Stimulated activated CD8-positive, alpha-beta memory T cell treated with anti-CD3 and anti-CD28 coated beads, Interleukin-12 subunit alpha, Interleukin-12 subunit beta, amount 100 ng/mL, for 24 hours (primary cell): Measurements from ENCODE around the gene DAZAP1.

Experiments used
- DNase-seq: peaks from one replicate; pipeline ENCODE4 v3.0.0-alpha.2; 2020; ENCODE audit errors: extremely low read depth

Gene DAZAP1

DNA sequence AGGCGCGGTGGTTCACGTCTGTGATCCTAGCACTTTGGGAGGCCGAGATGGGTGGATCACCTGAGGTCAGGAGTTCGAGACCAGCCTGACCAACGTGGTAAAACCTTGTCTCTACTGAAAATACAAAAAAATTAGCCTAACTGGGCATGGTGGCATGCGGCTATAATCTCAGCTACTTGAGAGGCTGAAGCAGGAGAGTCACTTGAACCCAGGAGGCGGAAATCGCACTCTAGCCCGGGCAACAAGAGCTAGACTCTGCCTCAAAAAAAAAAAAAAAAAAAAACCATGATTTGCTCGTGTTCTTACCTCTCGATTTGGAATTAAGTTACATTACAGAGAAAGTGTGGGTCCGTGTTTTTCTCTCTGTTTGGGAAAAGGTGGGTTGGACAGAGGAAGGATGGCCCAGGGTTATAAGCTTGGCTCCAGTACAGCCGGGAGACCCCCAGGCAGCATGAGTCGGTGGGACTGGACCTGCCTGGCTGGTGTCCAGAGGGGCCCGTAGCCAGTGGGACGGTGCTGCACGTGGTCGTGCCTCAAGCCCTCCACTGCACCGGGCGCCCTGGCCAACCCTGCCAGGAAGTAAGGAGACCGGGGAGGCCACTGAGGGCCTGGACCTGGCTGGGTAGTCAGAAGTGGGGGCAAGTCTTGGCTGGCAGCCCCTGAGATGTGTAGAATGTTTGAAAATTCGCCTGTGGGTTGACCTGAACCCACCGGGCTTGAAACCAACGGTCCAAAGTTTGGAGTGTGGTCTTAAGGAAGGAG is 34.5 kb downstream of the DAZAP1 start:
- no peak for DNase-seq

DNA sequence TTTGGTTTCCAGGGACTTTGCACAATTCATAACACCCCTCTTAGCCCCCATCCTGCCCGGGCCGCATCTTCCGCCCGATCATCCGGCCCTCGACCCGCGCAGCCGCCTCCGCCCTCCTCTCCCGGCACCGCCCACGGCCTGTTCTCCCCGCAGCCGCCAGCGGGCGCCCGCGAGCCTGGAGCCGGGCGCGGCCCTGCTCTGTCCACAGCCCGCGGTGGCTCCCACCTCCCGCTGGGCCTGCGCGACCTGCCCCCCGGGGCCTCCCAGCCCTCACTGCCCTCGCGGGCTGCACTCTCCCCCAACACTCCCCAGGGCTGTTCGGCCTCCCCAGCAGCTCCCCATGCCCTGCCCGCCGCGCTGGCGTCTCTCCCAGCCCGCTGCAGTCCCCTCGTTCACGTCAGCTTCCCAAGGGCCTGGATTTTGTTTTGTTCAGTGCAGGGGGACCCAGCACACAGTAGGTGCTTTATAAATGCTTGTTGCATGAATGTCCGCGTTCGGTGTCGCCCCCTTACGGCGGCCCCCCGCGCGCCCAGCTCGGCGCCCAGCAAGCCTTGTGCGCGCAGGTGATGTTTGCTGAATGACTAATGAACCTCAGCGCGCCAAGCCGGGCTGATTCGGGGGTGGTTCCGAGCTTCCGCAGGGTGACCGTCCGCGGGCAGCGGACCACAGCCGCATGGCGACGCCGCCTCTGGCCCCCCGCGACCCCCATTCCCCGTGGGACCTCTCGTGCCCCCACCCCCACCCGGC is 38.0 kb downstream of the DAZAP1 start:
- DNase-seq = peak; percentile 46

DNA sequence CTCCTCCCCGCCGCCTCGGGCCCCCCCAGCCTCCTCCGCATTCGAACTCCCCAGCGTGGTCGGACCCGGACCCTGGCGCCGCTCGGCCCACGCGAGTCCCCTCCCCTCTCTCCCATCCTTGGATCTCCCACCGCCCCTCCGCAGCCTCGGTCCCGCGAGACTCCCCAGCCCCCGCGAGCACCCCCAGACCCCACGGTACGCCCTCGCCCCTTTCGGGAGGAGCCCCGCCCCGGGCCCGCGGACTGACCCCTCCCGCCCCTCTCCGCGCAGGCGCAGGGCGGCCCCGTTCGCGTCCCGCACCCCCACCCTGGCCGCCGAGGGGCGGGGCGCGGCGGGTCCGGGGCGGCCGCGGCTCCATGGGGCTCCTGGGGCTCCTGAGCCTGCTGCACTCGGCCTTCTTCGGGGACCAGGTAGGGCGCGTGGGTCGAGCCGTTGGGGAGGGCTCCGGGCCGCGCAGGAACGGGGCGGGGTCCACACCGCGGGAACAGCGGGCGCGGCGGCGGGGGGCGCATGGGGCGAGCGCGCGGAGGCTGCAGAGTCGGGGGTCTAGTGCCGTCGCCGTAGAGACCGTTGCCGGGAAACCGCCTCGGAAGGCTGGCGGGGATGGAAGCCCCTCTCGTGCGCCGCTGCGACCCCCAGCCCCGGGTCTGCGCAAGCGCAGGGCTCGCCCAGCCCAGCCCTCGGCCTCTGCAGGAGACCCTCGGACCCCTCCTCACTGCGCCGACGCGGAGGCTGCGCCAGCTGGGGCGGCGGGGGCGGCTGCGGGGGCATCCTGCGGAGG is 38.7 kb downstream of the DAZAP1 start:
- DNase-seq = no peak

DNA sequence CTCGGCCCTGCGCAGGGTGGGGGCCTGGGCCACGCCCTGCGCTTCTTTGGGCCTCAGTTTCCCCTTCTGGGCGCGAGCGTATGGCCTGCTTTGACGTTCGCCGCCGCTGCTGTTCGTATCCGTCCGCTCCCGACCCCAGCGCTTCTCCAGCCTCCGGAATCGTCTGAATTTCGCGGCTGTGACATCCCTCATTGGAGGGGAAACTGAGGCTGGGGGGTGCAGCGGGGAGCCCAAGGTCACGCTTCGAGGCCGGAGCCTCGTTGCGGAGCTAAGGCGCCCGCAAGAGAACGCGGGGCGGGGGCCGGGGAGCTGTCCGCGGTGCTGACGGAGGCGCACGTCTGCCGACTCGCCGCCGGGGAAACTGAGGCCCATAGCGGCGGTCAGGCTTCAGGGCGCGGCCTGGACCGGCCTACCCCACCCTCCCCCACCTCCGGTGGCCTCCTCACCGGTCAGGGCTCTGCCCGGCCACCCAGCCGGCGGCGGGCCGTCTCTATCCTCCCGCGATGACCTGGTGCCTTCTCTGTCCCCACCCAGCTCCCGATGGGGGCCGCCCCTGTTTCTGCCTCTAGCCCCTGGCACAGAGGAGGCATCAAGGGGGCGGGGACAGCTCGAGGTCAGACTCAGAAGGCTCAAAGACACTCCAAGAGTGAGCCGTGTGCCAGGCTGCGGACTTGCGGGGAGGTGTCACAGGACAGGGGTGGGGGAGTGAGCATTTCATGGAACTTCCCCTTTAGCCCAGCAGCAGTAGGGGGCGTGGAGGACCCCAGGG is 39.5 kb downstream of the DAZAP1 start:
- no peak for DNase-seq

DNA sequence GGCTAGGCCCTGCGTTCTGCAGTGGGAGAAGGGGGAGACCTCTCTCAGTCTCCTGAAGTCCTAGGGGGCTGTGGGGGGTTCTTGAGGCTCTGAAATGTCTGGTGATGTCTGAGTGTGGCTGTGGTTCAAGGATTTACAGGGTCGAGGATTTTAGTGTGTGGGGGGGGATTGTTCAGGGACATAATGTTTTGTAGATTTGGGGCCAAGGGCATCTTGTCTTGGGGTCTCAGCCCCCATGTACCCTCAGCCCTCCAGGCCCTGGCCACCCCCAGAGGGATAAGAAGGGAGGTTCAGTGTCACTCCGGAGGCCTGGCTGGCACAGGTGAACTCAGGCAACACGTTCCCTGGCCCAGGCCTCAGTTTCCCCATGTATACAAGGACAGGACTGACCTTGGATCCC is 40.1 kb downstream of the DAZAP1 start:
- no peak for DNase-seq

DNA sequence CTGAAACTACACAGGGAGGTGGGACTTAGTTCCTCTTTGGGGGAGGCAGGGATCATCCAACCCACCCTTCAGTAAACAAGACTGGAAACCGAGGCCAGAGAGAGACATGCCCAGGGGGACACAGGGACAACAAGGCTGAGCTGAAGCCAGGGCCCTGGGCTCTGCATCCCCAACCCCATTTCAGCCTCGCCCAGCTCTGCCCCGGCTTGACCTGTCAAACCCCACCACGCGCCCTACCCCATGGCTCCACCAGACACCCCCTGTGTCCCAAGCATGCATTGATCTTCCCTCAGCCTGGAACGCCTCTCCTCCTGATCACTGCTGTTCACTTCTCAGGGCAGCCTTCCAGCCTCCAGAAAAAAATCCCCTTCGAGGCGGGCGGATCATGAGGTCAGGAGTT is 40.6 kb downstream of the DAZAP1 start:
- DNase-seq = no peak

DNA sequence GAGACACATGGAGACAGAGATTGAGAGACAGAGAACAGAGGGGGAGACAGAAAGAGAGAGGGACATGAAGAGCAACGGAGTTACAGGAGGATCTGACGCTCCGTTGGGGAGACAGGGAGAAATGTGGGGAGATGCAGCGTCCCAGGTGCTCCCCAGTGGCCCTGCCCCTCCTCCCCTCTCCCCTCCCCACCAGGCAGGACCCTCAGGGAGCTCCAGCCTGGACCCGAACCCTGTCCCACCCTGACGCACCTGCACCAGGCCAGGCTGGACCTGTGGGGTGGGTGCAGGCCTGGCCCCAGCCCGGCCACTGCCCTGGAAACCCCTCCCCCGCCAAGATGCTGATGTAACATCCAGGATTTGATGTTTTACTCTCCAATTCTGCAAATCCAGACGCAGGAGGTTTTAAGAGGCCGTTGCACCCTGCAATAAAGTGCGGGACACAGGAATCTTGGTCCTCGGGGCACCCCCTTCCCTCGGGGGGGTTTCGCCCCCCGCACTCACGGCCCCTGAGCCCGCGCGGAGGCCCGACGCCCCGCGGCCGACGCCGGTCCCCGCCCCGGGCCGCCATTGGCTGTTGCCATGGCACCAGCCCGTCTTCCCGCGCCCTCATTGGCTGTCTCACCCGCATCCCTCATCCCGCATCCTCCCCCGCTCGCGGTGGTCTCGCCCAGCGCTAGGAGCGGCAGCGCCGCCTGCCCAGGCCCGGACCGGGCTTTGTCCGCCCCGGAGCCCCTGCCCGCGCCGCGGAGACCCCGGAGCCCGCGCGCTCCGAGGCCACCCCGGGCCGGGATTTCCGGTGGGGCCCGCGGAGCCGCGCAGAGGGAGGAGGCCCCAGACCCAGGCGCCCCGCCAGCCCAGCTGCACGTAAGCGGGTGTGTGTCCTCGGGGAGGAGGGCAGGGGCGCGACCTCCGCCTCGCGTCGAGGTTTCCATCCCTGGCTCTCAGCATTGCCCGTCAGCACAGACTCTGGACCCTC is 42.4 kb downstream of the DAZAP1 start, which contains the start of gene APC2:
TSS of gene APC2 (plus strand) at position 655 of the 976 bp plus-strand sequence. CDS start 2,881 bp downstream, outside the sequence.
- DNase-seq = no peak

DNA sequence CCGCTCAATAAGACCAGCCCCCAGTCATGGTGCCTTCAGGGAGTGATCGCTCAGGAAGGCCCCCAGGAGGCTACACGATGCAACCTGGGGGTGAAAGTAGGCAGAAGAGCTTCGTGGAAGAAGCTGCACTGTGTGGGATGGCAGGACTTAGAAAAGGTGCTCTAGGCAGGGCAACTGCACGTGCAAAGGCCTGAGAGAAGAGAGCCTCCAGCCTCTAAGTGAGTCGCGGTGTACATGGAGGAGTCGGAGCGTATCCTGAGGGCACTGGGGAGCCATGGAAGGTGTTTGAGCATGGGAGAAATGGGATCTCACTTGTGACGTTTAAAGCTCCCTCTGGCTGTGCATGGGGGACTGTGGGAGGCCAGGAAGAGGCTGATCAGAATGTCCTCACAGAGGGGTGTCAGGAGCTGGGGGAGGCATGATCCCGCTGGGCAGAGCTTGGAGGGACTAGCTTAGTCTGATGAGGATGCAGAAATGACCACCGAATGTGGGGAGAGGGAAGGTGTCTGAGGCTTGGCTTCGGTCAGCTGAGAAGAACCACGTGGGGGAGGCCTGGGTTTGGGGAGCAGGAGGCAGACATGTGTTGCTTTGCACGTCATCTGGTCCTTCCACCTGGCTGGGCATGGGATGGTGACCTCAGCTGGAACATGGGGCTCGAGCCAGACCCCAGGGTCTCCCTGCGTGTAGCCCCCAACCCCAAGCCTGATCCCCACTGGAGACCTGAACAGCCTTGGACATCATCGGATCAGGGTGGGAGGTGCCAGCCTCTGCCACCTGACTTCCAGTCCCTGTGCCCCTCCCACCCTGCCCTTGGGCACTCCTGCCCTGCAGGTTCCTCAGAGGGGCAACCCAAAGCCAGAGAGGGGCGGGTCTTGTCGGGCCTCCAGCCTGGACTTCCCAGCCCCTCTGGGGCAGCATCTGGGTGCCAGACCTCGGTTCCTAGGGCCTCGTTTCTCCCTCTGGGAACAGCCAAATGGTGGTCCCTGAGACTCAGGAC is 43.6 kb downstream of the DAZAP1 start:
- DNase-seq = no peak

DNA sequence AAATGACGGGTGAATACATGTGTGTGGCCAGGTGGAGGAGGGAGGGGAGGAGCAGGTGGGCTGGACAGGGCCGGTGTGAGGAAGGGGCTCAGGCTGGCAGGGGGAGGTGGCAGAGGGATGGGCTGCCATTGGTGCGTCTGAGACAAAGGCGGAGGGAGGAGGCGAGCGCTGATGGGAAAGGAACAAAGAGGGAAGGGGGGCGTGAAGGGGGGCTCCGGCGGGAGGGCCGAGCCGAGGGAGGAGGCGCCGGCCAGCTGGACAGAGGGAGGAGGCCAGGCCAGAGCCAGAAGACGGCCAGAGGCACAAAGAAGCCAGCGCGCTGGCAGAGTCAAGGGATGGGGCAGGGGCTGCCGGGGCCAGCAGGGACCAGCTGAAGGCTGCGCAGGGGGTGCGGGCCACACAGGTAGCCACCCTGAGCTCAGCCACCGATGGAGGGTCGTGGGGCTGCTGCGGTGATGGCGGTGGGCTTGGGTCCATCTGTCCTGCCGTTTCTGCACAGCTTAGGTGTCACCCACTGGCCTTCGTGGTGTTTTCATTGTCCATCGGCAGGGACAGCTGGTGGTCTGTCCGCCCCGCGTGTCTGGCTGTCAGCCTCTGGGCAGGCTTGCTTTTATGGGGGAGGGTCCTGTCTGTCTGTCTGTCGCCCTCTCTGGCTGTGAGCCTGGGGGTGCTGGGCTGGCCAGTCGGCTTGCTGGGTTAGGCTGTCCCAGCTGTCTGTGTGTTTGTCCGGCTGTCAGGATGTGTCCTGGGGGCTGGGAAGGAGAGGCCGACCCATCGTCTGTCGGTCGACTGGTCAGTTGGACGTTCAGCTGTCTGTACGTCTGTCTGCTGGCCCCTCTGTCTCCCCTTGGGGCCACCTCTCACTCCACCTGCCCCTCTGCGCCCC is 44.8 kb downstream of the DAZAP1 start:
- DNase-seq = no peak

DNA sequence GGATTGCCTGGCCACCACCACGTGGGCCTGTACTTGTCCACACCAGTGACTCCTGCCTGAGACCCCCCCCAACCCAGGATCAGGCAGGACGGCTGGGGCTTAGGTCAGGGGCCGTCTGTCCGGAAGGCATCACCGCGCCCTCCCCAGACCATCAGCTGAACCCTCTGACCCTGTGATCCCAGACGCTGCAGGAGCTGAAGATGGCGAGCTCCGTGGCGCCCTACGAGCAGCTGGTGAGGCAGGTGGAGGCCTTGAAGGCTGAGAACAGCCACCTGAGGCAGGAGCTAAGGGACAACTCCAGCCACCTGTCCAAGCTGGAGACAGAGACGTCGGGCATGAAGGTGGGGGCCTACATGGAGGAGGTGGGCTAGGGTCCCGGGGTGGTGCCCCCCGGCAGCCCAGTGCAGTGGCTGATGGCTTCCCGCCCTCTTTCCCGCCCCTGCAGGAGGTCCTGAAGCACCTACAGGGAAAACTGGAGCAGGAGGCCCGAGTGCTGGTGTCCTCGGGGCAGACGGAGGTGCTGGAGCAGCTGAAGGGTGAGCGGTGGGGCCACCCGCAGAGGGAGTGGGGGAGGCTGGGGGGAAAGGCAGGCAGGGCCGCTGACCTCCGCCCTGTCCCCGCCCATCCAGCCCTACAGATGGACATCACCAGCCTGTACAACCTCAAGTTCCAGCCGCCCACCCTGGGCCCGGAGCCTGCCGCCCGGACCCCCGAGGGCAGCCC is 45.6 kb downstream of the DAZAP1 start:
- DNase-seq = no peak

DNA sequence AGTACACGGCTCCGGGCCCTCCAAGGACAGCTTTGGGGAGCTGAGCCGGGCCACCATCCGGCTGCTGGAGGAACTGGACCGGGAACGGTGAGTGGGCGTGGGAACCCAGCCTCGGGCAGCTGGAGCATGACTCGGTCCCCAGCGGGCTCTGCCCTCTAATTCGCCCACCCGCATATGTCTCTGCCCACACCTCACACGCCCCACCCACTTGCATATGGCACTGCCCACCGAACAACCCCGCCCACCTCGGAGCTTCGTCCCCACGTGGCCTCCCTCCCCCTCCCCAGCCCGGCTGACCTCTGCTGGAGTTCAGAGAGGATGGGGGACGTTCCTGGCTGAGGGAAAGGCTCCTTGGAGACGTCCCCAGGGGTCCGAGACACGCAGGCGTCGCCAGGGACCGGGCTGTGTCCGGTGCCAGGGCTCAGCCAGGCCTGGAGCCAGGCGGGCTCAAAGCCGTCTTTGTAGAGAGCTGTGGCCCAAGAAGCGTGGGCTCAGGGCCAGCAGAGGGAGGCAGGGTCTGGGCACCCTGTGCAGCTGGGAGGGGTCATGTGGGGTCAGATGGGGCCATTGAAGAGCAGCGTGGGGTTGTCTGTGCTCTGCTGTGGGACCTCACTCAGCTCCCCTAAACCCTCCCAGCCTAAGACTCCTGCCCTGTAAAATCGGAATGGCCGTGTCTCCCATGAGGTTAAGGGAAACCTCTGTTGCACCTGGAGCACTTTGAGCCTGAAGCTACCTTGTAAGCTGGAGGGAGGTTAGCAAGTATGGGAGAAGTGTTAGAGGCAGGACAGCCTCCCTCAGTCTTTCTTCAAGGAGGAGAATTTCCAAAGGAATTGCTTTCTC is 46.4 kb downstream of the DAZAP1 start:
- no peak for DNase-seq

DNA sequence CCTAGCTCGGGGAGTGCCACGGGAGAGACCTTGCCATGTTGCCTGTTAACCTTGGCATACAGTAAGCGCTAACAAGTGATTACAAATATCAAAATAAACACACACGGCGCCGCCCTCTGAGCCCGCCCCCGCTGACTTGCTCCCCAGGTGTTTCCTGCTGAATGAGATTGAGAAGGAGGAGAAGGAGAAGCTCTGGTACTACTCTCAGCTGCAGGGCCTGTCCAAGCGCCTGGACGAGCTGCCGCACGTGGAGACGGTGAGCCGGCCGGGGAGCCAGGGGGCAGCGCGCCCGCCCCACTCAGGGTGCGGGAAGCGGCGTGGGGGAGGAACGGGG is 47.6 kb downstream of the DAZAP1 start:
- no peak for DNase-seq

DNA sequence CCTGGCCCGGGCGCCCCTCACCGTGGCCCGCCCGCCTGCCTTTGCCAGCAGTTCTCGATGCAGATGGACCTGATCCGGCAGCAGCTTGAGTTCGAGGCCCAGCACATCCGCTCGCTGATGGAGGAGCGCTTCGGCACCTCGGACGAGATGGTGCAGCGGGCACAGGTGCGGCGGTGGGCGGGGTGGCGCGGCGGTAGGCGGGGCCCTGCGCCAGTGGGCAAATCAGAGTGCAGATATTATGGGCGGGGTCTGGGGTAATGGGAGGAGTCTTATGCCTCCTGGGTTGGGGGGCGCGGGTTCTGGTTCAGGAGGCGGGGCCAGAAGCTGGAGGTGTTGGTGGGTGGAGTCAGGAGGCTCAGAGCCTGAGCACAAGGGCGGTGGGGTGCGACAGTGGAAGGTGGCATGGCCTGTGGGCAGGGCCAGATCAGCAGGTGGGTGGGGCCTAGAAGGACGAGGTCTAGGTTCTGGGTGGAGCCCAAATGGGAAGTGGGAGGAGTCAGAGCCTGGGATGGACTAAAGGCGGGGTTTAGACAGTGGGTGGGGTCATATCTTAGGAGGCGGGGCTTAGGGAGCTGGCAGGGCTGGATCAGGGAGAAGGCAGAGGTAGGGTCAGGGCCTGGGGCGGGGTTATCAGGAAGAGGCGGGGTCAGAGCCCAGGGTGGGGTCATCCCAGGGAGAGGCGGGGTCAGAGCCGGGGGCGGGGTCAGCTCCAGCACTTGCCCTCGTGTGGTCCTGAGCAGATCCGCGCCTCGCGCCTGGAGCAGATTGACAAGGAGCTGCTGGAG is 48.1 kb downstream of the DAZAP1 start:
- DNase-seq = no peak

DNA sequence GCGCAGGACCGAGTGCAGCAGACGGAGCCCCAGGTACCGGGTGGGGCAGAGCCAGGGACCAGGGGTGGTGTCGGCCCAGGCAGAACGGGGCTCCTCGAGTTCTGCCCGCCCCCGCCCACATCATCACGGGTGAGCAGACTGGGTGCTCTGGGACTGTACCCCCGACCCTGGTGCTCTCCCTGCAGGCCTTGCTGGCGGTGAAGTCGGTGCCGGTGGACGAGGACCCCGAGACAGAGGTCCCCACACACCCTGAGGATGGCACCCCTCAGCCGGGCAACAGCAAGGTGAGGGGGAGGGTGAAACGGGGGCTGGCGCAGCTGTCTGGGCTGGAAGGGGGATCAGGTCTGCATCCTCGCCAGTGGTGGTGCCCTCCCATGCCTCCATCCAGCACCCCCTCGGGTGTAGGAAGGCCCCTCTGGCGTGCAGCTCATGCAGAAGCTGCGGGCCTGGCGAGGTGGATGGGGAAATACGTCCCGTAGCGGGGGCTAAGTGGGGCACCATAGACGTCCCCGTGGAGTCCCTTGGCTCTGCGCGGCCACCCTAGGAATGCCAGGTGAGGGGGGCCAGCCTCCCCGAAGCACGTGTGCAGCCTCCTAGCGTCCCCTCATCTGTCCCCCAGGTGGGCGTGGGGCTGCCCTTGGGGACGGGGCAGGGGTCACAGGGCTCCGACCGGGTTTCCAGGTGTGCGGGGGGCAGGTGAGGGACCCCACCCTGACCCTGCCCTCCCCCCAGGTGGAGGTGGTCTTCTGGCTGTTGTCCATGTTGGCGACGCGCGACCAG is 48.9 kb downstream of the DAZAP1 start:
- DNase-seq = no peak
